CD4-positive, CD25-positive, alpha-beta regulatory T cell (primary cell): Measurements from ENCODE around the gene CTCF. TPM values are rescaled to one million over a fixed set of nuclear protein-coding genes. Genes with fewer than 3 reads are reported as not detected.

Experiments used
- ATAC-seq, 2 donors: fragments of 150-1000 bp; cut with Tn5 transposase; one replicate each; pipeline ENCODE4 v1.10.0; 2021; ENCODE audit warnings: low read depth in 2 of 2, moderate number of reproducible peaks in 2 of 2, moderate library complexity in 1 of 2
- DNase-seq, 3 donors: peaks; one replicate each; pipeline versions ENCODE4 v3.0.0 to v3.0.0-alpha.2; 2012 to 2022; ENCODE audit warnings: mixed read lengths in 1 of 3
- H3K27ac ChIP-seq: one replicate; pipeline ENCODE4 v1.7.0; 2013; ENCODE audit warnings: mild to moderate bottlenecking, low read length; ENCODE audit not compliant: insufficient read depth, poor library complexity, severe bottlenecking
- H3K27me3 ChIP-seq: one replicate; pipeline ENCODE4 v1.7.0; 2013; ENCODE audit warnings: low read length; ENCODE audit not compliant: control insufficient read depth, insufficient read depth
- H3K36me3 ChIP-seq: one replicate; pipeline ENCODE4 v1.7.0; 2013; ENCODE audit warnings: mild to moderate bottlenecking, low read length, moderate library complexity; ENCODE audit not compliant: control insufficient read depth, insufficient read depth
- H3K4me1 ChIP-seq: 2 replicates; pipeline ENCODE4 v1.7.0; 2013; ENCODE audit warnings: mild to moderate bottlenecking, low read length; ENCODE audit not compliant: insufficient read depth, control insufficient read depth, poor library complexity, severe bottlenecking
- H3K4me3 ChIP-seq: one replicate; pipeline ENCODE4 v1.7.0; 2013; ENCODE audit warnings: low read depth, mild to moderate bottlenecking, low read length, moderate library complexity
- H3K9me3 ChIP-seq, 2 experiments: 1 replicate in 1 of 2; 2 replicates in 1 of 2; pipeline ENCODE4 v1.7.0; 2013; ENCODE audit warnings: low read length in 2 of 2, mild to moderate bottlenecking in 1 of 2, moderate library complexity in 1 of 2; ENCODE audit not compliant: control insufficient read depth in 2 of 2
- H3K27ac Mint-ChIP-seq, 3 donors: one replicate each; pipeline ENCODE4 v1.8.0; 2020 to 2022; ENCODE audit warnings: mild to moderate bottlenecking in 3 of 3, mixed read lengths in 3 of 3, moderate library complexity in 2 of 3
- H3K27me3 Mint-ChIP-seq: one replicate; pipeline ENCODE4 v1.8.0; 2022; ENCODE audit warnings: mild to moderate bottlenecking, mixed read lengths
- H3K36me3 Mint-ChIP-seq: one replicate; pipeline ENCODE4 v1.8.0; 2020; ENCODE audit warnings: mixed read lengths
- H3K4me1 Mint-ChIP-seq, 4 donors: one replicate each; pipeline ENCODE4 v1.8.0; 2020 to 2022; ENCODE audit warnings: mixed read lengths in 4 of 4, mild to moderate bottlenecking in 1 of 4
- H3K4me3 Mint-ChIP-seq, 4 donors: one replicate each; pipeline ENCODE4 v1.8.0; 2020 to 2022; ENCODE audit warnings: mild to moderate bottlenecking in 4 of 4, mixed read lengths in 4 of 4, moderate library complexity in 3 of 4
- H3K9me3 Mint-ChIP-seq, 7 donors: one replicate each; pipeline ENCODE4 v1.8.0; 2020 to 2022; ENCODE audit warnings: mixed read lengths in 7 of 7, mild to moderate bottlenecking in 3 of 7, moderate library complexity in 2 of 7
- polyA plus RNA-seq, 4 donors: library from polyadenylated mRNA; unstranded; fragments of 300-500 nt; fragmentation: Illumina TruSeq; gene quantifications; one replicate each; pipeline ENCODE4 v1.2.3, GENCODE V29; 2021
- total RNA-seq: library from RNA; stranded (reverse); gene quantifications from one replicate; pipeline ENCODE4 v1.2.3, GENCODE V29; 2022

The CTCF gene
- total and polyA plus RNA-seq, 5 donors from 2014 or later, result 44.5 to 80.2 (median 53.0) TPM

DNA sequence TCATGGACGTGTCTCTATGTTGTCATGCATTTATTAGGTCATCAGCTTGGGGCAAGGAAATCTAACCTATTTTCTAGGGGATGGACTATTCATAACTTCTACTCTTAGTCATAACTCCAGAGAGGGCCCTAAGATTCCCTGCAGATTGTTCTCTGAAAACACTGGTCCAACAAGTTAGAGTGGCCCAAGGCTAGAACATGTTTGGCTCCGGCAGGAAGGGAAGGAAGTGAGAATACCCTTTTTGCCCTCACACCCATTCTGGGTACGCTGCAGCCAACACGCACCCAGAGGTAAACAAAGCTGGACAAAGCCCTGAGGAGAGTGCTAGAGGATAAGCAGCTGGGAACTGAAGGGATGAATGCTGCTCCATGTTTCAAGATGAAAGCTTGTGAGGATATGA is 114.2 kb downstream of the CTCF start:
- ATAC-seq (no peak), DNase-seq (no peak)
- peaks cover 0 to 6% (median 3%) of the 10 kb centered on the region in 4 donors for H3K4me1 Mint-ChIP-seq
- H3K4me3 Mint-ChIP-seq, result no peak overlapping the region
- no peaks in the 10 kb centered on the region for H3K9me3 Mint-ChIP-seq
- Histone ChIP-seq H3K27me3 (no peaks in the 10 kb centered on the region), H3K4me1 (no peaks in the 10 kb centered on the region), H3K36me3 (no peaks in the 10 kb centered on the region), H3K27ac (no peak overlapping the region), H3K4me3 (no peak overlapping the region), H3K9me3 (no peaks in the 10 kb centered on the region)
- H3K27me3 Mint-ChIP-seq, result no peaks in the 10 kb centered on the region
- H3K27ac Mint-ChIP-seq, result peak overlapping the region in 2 of 3 donors; percentile 32 to 76
- H3K36me3 Mint-ChIP-seq, result no peaks in the 10 kb centered on the region

DNA sequence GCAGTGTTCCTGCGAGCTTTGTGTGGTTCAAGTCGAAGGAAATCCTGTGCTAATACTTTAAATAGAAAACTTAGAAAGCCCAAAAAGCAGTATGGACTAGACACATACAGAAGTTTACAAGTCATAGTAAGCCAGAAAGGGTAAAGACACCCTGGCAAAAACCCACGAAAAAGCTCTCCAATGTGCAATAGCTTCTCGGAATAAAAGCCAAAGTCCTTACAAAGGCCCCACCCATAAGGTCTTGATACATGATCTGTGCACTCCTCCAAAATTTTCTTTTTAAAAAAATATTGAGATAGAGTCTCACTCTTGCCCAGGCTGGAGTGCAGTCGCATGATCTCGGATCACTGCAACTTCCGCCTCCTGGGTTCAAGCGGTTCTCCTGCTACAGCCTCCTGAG is 114.6 kb downstream of the CTCF start:
- Histone ChIP-seq H3K4me1 (no peaks in the 10 kb centered on the region), H3K27ac (no peak overlapping the region), H3K27me3 (no peaks in the 10 kb centered on the region), H3K36me3 (no peaks in the 10 kb centered on the region), H3K9me3 (no peaks in the 10 kb centered on the region), H3K4me3 (no peak overlapping the region)
- no peak overlapping the region for H3K4me3 Mint-ChIP-seq
- peaks cover 0 to 6% (median 3%) of the 10 kb centered on the region in 4 donors for H3K4me1 Mint-ChIP-seq
- no peak for DNase-seq
- no peak for ATAC-seq
- H3K36me3 Mint-ChIP-seq, result no peaks in the 10 kb centered on the region
- peak overlapping the region in 2 of 3 donors; percentile 32 to 76 for H3K27ac Mint-ChIP-seq
- H3K27me3 Mint-ChIP-seq, result no peaks in the 10 kb centered on the region
- H3K9me3 Mint-ChIP-seq, result no peaks in the 10 kb centered on the region

DNA sequence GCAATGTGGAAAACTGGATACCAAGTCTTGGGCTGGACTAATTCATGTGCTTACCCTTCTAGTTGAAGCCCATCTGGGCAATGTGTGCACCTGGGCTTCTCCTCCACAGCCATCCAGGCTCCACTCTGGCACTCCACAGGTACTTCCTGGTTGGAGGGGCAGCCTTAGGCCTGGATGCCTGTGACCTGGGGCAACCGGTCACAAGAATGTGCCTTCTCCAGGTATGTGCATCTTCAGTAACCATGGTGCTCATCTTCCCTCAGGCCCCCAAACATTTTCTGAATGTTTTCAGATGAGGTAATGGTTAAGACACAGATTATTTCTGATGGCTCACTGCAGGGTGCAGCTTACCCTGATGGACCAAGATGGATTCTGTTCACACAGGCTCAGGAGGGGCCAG is 115.4 kb downstream of the CTCF start:
- Mint-ChIP-seq H3K27me3 (no peaks in the 10 kb centered on the region), H3K9me3 (no peaks in the 10 kb centered on the region), H3K36me3 (no peaks in the 10 kb centered on the region), H3K4me3 (no peak overlapping the region), H3K27ac (no peak overlapping the region), H3K4me1 (peaks cover 1 to 8% (median 4%) of the 10 kb centered on the region in 4 donors)
- H3K4me3 ChIP-seq, result no peak overlapping the region
- H3K27ac ChIP-seq, result no peak overlapping the region
- H3K27me3 ChIP-seq, result no peaks in the 10 kb centered on the region
- ATAC-seq (no peak), DNase-seq (no peak)
- H3K9me3 ChIP-seq, result no peaks in the 10 kb centered on the region
- no peaks in the 10 kb centered on the region for H3K4me1 ChIP-seq
- H3K36me3 ChIP-seq, result no peaks in the 10 kb centered on the region

DNA sequence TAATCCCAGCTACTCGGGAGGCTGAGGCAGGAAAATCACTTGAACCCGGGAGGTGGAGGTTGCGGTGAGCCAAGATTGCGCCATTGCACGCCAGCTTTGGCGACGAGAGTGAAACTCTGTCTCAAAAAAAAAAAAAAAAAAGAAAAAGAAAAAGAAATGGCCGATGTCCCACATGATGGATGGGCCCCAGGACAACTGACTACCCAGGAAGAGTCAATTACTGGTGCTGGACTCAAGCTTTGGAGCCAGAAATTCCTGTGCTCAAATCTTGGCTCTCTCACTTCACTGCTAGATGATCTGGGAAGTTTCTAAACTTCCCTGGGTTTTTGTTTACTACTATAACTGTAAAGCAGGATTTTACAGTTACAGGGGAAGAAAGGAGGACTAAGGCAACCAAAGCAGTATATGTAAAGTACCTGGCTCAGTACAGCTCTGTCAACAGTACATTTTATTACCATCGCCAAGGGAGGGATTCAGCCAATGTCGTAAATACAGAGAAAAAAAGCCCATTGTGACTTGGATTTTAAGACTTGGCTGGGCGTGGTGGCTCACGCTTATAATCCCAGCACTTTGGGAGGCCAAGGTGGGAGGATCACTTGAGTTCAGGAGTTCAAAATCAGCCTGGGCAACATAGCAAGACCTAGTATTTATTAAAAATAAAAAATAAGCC is 116.2 kb downstream of the CTCF start:
- Histone ChIP-seq H3K27ac (no peak overlapping the region), H3K9me3 (no peaks in the 10 kb centered on the region), H3K27me3 (no peaks in the 10 kb centered on the region), H3K36me3 (peaks cover under 1% of the 10 kb centered on the region), H3K4me3 (no peak overlapping the region), H3K4me1 (no peaks in the 10 kb centered on the region)
- H3K27ac Mint-ChIP-seq, result no peak overlapping the region
- H3K4me3 Mint-ChIP-seq, result no peak overlapping the region
- no peaks in the 10 kb centered on the region for H3K9me3 Mint-ChIP-seq
- H3K4me1 Mint-ChIP-seq, result peaks cover 0 to 9% (median 4%) of the 10 kb centered on the region in 4 donors
- ATAC-seq, result no peak
- DNase-seq, result no peak
- H3K27me3 Mint-ChIP-seq, result no peaks in the 10 kb centered on the region
- no peaks in the 10 kb centered on the region for H3K36me3 Mint-ChIP-seq

DNA sequence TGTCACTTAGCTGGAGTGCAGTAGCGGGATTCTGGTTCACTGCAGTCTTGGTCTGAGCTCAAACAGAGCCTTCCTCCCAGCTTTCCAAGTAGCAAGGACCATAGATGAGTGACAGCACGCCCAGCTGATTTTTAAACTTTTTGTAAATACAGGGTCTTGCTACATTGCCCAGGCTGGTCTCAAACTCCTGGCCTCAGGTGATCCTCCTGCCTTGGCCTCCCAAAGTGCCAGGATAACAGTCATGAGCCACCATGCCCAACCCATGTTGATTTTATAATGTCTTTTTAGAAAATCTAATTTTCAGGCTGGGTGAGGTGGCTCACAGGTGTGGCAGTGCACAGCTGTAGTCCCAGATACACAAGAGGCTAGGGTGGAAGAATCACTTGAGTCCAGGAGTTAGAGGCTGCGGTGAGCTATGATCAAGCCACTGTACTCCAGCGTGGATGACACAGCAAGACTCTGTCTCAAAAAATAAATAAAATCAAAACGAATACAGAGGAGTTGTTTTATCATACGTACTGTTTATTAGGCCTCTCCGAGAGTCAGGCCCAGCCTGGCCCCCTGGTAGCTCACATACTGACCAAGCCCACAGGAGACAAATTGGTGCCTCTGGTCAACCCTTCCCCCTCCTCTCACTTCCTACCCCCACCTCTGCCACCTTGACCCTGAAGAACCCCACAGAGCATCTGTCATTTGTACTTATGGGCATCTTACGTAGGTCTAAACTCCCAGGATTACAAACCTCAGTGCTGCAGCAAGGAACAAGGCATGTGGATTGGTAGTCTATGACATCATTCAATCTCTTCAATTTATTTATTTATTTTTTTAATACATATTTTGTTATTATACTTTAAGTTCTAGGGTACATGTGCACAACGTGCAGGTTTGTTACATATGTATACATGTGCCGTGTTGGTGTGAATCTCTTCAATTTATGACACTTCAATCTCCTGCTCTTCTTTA is 117.9 kb downstream of the CTCF start:
- no peak for ATAC-seq
- Histone ChIP-seq H3K27me3 (no peaks in the 10 kb centered on the region), H3K27ac (no peak overlapping the region), H3K4me3 (no peak overlapping the region), H3K4me1 (no peaks in the 10 kb centered on the region), H3K36me3 (peaks cover 8% of the 10 kb centered on the region), H3K9me3 (no peaks in the 10 kb centered on the region)
- Mint-ChIP-seq H3K27me3 (no peaks in the 10 kb centered on the region), H3K27ac (peak overlapping the region in 1 of 3 donors; percentile 39), H3K36me3 (peaks cover 4% of the 10 kb centered on the region), H3K4me3 (no peak overlapping the region), H3K4me1 (peaks cover 0 to 12% (median 8%) of the 10 kb centered on the region in 4 donors), H3K9me3 (no peaks in the 10 kb centered on the region)
- DNase-seq, result no peak

DNA sequence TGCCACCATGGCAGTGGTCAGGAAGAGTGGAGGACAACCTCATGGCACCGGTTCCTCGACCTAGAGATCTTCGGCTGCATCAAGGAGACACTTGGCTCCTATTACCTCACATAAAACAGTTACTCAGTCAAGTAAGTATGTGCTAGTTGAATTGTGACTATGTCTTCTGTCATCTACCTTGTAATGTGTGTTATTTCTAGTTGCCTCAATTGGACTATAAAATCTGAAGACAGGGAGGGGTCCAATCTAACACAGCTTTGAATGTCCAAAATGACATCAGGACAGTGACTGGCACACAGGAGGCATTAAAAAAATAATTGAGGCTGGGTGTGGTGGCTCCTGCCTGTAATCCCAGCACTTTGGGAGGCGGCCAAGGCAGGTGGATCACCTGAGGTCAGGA is 121.4 kb downstream of the CTCF start:
- Histone ChIP-seq H3K4me1 (no peaks in the 10 kb centered on the region), H3K27me3 (no peaks in the 10 kb centered on the region), H3K36me3 (peaks cover 8% of the 10 kb centered on the region), H3K27ac (no peak overlapping the region), H3K4me3 (no peak overlapping the region), H3K9me3 (no peaks in the 10 kb centered on the region)
- ATAC-seq (no peak), DNase-seq (no peak)
- no peaks in the 10 kb centered on the region for H3K9me3 Mint-ChIP-seq
- H3K36me3 Mint-ChIP-seq, result peaks cover 10% of the 10 kb centered on the region
- peaks cover 0 to 25% (median 19%) of the 10 kb centered on the region in 4 donors for H3K4me1 Mint-ChIP-seq
- H3K27ac Mint-ChIP-seq, result peak overlapping the region; percentile 1 to 91 (median 65)
- H3K27me3 Mint-ChIP-seq, result no peaks in the 10 kb centered on the region
- peak overlapping the region in 2 of 4 donors; percentile 27 to 34 for H3K4me3 Mint-ChIP-seq

DNA sequence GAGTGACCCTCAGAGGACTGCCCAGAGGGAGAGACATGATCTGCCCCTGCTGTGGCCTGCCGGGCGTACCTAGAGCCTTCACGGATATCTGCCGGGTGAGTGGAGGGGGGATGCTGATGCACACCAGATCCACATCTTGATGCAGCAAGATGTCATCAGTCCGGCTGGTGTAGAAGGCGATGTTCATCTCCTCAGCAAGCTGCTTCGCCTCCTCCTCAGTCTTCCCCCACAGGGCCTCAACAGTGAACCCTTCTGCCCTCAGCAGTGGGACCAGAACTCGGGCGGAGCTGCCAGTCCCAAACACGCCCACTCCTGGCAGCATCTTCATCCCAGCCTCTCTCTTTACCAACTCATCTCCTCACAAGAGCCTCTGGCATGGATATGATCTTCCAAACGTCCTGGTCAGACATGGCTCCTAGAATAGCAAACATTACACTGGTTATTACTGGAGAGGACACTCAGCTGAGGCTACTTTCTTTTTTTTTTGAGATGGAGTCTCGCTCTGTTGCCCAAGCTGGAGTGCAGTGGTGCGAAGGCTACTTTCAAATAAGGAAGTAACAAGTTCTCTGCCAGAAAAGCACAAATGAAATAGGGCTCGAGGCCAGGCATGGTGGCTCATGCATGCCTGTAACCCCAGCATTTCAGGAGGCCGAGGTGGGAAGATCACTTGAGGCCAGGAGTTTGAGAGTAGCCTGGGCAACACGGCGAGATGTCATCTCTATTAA is 123.2 kb downstream of the CTCF start:
- H3K27ac ChIP-seq, result peak overlapping the region; percentile 15

More for the DNA sequence above, 123.2 kb downstream of the CTCF start:
- H3K9me3 ChIP-seq, result no peaks in the 10 kb centered on the region
- H3K27me3 ChIP-seq, result no peaks in the 10 kb centered on the region
- DNase-seq (no peak), ATAC-seq (no peak)
- Mint-ChIP-seq H3K4me1 (peaks cover 0 to 25% (median 19%) of the 10 kb centered on the region in 4 donors), H3K36me3 (peaks cover 12% of the 10 kb centered on the region), H3K27ac (peak overlapping the region; percentile 49 to 89 (median 85)), H3K9me3 (no peaks in the 10 kb centered on the region), H3K27me3 (no peaks in the 10 kb centered on the region), H3K4me3 (no peak overlapping the region)
- H3K4me3 ChIP-seq, result no peak overlapping the region
- no peaks in the 10 kb centered on the region for H3K4me1 ChIP-seq
- H3K36me3 ChIP-seq, result peaks cover 8% of the 10 kb centered on the region
